Pulmonary artery endothelial cell (primary cell): ENCODE measurements around the gene CHERP. TPM values are rescaled to one million over a fixed set of nuclear protein-coding genes. Genes with fewer than 3 reads are reported as not detected.
A peak's percentile ranks its signal among the peaks of the same experiment; 100 is the strongest.
"Not testable (repeated sequence)": the region's sequence is repeated elsewhere in the genome, so short reads cannot be mapped to it uniquely, and the experiment has no call there.

Experiments
- DNase-seq: peaks from one replicate; pipeline ENCODE4 v3.0.0-alpha.2; 2011; ENCODE audit warnings: low read depth, low spot score
- total RNA-seq: library from RNA; depleted of rRNA; stranded (reverse); fragments of >200 nt; gene quantifications from 2 replicates; pipeline ENCODE4 v1.2.3, GENCODE V29; 2014

The CHERP gene
- total RNA-seq, 1 donor from 2014 or later: 4.4 TPM

DNA sequence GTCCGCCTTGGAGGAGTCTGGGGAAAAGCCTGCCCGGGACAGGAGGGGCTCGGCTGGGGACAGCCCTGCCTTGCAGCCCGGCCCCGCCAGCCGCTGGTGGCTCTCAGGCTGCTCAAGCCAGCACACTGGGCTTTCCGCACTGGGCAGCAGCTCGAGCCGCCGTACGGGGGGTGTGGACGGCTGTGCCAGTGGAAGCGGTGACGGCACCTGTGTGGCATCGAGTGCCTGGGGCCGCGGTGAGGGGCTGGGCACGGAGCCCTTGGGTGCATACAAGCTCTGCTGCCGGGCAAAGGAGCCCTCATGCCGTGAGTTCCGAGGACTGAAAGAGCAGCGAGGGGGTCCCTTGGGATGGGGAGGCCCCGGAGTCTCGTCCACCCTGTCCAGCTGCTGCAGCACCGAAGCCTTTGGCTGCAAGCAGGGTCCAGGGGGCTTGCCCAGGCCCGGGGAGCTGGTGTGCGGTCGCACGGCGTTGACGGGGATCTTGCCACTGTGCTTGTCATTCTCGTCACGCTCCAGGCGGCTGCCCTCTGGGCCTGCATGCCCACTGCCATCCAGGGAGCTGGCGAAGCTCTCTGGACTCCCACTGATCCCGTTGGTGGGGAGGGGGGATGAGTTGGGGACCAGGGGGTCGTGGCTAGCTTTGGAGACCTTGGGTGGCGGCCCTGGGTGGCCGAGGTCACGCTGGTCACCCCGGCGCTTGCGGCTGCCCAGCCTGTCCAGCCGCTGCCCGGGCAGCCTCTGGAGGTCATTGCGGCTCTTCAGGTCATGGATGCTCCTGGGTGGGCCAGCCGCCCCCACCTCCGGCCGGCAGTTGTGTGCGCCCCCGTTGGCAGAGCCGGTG lies 34.7 kb upstream of the CHERP start:
- DNase-seq: no peak

DNA sequence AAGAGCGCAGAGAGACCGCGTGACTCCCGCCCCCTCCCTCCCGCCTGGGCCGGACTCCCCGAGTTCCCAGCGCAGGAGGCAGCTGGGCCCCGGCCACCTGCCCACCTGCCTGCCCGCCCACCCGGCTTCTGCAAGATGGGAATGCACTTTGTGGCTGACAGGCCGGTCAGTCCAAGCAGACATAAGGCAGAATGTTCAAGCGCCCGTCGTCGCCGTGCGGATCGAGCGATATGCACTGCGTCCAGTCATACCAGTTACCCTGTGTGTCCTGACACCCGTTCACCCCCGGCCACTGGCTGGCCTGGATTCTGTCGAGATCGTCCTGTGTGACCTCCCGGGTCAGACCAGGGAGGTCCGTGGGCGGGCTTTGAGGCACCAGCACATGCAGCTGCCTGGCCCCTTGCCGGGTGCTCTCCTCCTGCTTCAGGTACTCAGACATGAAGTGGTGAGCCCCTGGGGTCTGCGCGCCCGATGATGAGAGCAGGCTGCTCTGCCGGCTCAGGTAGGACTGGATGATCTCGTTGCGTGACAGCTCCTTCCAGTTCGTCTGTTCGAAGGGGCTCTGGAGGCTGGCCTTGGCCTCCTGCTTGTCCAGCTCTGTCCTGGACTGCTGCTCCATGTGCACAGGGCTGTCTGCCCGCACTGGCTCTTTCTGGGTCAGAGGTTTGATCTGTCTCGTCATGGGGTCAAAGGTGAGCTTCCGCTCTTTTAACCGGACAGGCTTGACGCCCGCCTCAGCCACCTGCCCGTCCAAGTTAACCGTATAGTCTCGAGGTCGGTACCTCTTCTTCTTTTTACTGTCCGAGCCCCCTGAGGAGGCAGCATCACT lies 33.8 kb upstream of the CHERP start:
- no peak for DNase-seq

DNA sequence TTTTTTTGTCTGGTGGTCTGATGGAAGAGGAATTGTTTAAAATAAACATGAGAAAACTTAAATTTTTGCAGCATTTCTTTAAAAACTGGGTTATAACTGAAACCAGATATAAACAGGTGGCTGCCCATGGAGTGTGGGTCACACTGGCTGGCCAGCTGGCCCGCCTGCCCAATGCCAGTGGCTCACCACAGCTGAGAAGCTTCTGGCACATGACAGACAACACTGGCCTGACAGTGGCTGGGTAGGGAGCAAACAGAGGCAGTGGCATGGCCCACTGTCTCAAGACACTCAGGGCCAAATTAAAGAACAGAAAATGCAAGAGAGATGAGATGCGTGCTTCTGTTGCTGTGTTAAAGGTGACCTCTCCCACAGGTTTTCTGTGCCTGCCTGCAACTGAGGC lies 33.0 kb upstream of the CHERP start:
- DNase-seq: no peak

DNA sequence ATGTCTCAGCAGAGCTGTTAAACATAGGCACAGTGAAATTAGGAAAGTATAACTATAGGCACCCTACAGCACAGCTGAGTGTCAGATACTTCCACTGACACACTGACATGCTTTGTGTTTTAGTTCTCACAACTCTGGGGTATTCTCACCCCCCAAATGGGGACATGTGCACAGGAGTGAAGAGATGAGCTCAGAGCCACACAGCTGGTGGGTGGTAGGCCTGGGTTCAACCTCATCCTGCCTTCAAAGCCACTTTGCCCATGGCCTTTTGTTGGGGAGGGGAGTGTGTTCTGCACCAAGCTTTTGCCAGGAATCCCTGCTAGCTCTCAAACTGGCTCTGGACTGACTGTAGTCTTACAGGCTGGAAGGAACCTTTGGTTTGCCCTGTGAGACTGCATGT lies 31.7 kb upstream of the CHERP start:
- no peak for DNase-seq

DNA sequence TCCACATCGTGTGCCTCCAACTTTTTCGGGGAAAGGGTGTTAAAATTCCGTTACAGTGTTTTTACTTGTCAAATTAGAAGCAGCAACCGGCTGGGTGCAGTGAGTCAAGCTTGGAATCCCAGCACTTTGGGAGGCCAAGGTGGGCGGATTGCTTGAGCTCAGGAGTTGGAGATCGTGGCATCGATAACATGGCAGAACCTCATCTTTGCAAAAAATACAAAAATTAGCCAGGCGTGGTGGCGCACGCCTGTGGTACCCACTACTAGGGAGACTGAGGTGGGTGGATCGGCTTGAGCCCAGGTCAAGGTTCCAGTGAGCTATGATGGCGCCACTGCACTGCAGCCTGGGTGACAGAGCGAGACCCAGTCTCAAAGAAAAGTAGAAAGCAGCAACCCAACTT lies 31.1 kb upstream of the CHERP start:
- DNase-seq: no peak

DNA sequence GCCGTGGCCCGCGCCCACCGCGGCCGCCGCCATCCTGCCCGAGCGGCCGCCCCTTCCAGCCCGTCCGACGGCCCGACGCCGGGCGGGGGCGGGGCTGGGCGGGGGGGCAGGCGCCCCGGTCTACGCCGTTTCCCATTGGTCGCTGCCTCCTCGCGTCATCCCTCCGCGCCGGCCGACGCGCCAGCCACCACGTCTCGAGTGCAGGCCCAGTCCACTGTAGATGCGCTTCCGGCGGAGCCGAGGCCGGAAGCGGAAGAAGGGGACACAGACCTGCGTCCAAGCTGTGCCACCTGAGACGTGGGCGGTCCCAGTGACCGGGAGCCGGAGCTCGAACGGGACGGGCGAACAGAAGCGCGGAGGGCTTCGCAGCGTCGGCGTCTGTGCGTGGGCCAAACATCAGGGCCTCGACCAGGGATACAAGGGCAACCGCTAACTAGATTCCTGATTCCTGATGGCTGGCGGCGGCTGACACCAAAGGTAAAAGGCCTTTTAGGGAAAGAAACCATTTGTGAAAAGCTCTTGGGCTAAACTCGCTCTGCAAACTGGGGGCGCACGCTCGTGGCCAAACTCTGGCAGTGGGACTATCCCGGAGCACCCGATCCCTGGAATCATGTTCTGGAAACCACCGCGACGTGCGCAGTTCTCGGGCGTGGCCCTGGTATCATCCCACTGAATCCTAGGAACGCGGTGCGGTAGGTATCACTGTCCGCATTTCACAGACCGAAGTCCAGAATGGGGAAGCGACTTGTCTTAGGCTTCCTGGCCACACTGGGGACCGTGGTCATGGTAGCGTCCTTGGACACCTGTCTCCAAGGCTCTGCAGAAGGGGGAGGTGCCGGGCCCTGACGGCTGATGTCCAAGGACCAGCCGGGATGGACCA lies 30.3 kb upstream of the CHERP start, which contains the start of gene SLC35E1:
TSS of gene SLC35E1 (minus strand) at position 84 of the 880 bp plus-strand sequence. CDS start at position 33, 51 bp downstream.
- peak; percentile 72 for DNase-seq

DNA sequence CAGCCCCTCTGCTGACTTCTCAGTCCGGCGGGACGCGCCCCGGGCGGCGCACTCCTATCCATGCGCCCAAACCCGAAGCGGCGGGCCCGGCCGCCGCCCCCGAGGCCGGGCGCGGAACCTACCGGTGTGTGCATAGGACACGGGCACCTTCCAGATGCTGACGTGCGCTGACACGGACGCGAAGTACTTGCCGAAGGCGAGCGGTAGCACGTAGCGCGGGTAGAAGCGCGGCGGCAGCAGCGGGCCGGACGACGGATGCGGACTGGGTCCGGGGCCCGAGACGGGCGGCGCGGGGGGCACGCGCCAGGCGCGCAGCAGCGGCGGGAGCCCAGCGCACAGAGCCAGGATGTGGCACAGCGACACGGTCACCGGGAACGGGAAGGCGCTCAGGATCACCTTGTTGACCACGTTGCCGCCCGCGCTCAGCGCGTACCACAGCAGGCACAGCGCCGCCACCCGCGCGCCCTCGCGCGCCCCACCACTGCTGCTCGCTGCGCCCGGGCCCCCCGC lies 29.6 kb upstream of the CHERP start:
- DNase-seq: no peak

DNA sequence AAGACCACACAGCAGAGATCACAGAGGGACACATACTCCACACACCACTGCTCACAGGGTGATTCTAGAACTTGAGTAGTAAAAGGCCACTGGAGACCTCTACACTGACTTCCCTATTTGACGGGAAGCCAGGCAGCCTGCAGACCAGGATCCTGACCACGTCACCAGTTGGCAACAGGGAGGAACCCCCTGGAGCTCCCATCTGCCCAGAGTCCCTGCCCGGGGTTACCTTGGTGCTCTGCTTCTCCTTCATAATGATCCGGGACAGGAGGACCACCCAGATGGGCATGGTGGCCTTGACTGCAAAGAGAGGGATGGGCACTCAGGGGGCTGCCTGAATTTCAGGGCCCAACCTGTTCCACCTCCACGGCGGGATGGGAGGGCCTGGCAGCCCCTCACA lies 29.0 kb upstream of the CHERP start:
- no peak for DNase-seq

DNA sequence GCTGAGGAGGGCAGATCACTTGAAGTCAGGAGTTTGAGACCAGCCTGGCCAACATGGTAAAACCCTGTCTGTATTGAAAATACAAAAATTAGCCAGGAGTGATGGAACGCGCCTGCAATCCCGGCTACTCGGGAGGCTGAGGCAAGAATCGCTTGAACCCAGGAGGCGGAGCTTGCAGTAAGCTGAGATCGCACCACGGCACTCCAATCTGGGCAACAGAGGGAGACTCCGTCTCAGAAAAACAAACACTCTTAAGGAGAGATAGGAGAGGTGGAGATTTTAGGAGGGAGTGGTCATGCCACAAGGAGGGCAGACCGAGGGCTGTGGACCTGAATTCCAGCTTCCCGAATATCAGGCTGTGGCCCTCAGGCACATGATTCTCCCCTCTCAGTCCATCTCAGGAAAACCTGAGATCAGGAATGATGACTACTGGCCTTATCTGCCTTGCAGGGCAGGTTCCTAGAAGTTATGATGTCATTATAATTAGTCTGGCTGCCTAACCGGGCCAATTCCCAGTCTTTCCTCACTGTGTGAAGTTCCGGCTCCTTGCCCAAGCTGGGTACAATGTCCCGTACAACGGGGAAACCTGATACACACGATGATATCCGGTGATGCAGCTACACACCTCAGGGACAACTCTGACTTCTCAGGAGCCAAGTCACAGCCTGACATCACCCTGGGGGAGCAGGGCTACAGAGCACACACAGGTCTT lies 27.5 kb upstream of the CHERP start:
- DNase-seq: no peak

DNA sequence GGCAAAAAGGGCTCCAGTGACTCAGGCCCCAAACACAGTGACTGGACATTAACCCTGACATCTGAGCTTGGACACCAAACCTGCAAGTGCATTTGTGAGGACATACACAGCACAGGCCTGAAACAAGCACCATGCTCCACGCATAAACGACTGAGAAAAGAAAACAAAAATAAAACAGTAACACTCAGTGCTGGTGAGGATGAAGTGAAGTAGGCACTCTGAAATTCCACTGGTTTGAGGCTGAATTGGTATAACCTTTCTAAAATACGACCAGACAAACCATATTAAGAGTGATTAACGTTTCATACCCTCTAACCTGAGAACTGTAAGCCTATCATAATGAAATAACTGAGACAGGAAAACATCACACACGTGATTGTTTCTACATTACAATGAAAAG lies 24.5 kb upstream of the CHERP start:
- DNase-seq: no peak

DNA sequence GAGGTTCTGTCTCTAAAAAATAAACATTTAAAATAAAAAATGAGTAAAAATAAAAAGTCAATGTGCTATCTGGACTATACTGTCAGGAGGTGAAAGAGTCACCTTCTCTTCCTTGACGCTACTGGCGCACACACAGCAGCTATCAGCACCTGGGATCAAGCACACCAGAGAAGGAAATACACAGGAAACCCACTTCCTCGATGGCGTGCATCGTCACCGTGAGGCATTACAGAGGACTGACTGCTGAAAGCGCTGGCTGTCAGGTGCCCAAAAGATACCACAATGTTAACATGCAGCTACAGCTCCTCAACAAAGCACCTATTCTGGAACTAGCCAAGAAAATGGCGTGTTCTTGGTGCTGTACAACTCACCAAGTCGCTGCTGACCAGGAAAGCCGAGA lies 23.9 kb upstream of the CHERP start:
- DNase-seq: peak; percentile 57

DNA sequence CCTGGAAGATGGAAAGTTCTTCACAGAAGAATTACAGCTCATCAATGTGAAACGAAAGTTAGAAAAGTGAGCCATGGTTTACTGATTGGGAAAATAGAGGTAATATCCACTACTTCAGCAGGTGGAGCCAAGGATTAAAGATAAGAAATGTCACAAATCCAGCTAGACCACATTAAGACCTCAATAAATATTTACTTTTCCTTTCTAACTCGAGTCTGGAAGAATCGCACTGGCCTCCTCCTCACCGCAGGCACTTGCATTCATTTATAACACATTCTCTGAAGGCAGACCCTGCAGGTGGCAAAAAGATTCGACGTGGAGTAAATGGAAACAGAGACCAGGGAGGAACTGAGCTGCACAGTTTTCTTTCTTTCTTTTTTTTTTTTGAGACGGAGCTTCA lies 22.6 kb upstream of the CHERP start:
- no peak for DNase-seq

DNA sequence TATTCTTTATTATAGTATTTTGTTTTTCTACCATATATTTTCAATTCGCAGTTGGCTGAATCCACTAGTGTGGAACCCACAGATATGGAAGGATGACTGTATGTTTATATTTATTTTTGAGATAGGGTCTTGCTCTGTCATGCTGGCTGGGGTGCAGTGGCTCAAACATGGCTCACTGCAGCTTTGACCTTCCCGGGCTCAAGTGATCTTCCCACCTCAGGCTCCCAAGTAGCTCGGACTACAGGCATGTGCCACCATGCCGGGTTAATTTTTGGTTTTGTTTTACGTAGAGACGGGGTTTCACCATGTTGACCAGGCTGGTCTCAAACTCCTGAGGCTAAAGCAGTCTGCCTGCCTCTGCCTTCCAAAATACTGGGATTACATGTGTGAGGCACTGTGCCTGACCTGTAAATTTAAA lies 20.4 kb upstream of the CHERP start:
- DNase-seq: no peak

DNA sequence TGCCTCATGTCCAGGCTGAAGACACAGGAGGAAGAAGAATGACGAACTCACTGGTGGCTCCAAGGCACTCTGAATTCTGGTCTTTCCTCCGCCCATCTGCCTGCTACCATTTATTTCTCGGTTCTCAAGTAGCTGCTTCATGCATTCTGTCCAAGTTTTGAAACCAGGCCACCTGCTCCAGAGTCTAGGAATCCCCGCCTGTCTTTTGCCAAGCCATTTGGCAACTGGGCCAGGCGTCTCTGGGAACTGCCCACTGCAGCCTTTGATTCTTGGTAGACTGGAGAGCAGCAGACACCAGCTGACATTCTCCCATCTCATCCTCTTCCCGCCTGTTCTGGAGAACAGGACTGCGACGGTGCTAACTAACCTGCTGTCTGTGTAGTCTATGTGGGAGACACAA lies 19.1 kb upstream of the CHERP start:
- DNase-seq: no peak

DNA sequence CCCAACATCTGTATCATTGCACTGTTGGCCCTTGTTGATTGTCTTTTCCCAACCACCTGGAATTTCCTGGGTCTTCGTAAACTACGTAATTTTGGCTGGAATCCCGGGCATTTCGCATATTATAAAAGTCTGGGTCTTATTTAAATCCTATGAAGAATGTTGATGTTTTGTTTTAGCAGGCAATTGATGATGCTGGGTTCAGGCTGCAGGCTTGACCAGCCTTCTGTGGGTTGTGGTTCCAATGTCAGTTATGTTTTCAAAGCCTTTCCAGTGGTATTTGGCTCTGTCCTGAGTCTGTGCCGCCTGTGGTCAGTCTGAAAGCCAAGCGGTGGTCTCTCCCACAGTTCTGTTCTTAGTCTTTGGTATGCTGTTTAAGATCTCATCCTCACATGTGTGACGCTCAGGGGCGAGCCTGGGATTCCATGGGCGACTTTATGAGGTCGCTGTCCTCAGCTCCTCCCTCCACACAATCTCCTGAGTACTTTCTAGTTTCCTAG lies 17.6 kb upstream of the CHERP start:
- DNase-seq: no peak

DNA sequence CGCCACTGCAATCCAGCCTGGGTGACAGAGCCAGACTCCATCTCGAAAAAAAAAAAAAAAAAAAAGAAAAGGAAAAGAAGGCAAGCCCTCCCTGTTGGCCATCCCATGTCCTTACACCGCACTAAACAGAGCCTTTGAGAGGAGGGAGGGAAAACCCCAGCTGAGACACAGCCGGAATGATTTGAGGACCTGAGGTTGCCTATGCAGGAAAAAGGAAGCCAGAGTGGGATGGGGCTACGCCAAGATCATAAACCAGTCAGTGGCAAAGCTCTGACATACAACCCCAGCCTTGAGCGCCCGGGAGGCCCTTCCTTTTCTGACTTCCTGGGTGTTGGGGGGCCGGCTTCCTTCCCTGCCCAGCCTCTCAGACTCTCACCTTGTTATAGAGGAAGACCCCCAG lies 12.5 kb upstream of the CHERP start:
- no peak for DNase-seq

DNA sequence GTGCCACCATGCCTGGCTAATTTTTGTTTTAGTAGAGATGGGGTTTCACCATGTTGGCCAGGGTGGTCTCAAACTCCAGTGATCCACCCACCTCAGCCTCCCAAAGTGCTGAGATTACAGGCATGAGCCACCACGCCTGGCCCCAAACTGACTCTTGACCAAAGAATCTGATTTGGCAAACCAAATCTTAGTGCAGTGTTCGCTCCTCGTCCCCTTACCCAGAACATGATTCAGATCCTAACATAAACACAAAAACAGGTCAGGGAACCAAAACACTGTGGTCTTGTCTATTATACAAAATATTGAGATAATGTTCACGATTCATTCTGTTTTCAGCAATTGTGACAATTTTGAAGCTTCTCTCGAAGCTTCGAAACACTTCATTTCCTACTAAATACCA lies 9.7 kb upstream of the CHERP start:
- not testable (repeated sequence) for DNase-seq

DNA sequence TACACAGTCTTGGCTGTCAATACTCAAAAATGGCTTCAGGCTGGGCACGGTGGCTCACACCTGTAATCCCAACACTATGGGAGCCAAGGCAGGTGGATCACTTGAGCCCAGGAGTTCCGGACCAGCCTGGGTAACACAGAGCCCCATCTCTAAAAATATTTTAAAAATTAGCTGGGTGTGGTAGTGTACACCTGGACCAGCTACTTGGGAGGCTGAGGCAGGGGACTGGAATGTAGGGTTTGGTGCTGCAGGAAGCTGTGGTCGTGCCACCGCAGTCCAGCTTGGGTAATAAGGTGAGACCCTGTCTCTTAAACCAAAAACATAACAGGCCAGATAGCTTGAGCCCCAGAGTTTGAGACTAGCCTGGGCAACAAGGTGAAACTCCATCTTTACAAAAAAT lies 6.7 kb upstream of the CHERP start:
- DNase-seq: no peak

DNA sequence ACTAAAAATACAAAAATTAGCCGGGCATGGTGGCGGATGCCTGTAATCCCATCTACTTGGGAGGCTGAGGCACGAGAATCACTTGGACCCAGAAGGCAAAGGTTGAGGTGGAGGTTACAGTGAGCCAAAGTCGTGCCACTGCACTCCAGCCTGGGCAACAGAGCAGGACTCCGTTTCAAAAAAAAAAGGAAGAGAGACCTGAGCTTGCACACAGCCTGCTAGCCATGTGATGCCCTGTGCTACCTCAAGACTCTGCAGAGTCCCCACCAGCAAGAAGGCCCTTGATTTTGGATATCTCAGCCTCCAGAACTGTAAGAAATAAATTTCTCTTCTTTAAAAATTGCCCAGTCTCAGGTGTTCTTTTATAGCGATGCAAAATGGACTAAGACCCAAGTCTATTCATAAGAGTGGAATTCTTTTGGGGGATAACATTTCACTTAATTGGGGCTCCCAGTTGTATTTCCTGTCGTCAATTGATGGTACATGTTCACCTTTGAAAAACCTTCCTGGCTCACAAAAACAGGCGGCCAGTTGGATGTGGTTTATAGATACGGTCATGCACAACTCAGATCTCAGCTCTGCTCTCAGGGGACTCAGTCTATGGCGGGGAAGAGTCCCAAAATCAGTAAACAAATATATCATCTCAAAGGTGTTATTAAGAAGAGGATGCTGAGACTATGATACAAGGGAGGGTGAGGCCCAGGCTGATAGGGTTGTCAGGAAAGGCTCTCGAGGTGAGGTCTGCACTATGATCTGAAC lies 2.4 kb upstream of the CHERP start:
- DNase-seq: no peak

DNA sequence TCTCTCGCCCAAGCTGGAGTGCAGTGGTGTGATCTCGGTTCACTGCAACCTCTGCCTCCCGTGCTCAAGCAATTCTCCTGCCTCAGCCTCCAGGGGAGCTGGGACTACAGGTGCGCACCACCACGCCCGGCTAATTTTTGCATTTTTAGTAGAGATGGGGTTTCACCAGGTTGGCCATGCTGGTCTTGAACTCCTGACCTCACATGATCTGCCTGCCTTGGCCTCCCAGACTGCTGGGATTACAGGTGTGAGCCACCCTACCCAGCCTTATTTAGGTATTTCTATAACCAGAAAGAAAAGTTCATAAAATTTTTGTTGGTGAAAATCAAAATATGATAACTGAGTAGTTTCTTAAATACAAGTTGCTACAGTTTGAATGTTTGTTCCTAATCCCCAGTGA lies 1.5 kb upstream of the CHERP start:
- DNase-seq: not testable (repeated sequence)
